NCI-H774 (cell line): ENCODE data around the gene GPR183.

Experiments
- DNase-seq: peaks from one replicate; lab custom pipeline; 2025; lab: John Stamatoyannopoulos, UW

The GPR183 gene

GRCh38 chr13:99307247-99307646, at the start of gene GPR183:
TSS of gene GPR183 (minus strand) at chr13:99307399. CDS start at chr13:99296145, 11,254 bp downstream.
- no peak for DNase-seq

GRCh38 chr13:99356262-99357091, 49.3 kb upstream of the GPR183 start:
- no peak for DNase-seq

- no peak for DNase-seq
These were observed 48.7 kb upstream of the GPR183 start for GRCh38 chr13:99356012-99356261.

- DNase-seq = no peak
These were observed 48.2 kb upstream of the GPR183 start for GRCh38 chr13:99355267-99356011.

GRCh38 chr13:99354371-99354951, 47.3 kb upstream of the GPR183 start:
- DNase-seq = no peak

- DNase-seq = no peak
These were observed 46.6 kb upstream of the GPR183 start for GRCh38 chr13:99353836-99354235.

GRCh38 chr13:99353246-99353600, 46.0 kb upstream of the GPR183 start:
- no peak for DNase-seq

GRCh38 chr13:99352351-99353245, 45.4 kb upstream of the GPR183 start:
- no peak for DNase-seq

GRCh38 chr13:99351772-99352171, 44.6 kb upstream of the GPR183 start:
- DNase-seq = no peak

- DNase-seq = no peak
These were observed 43.0 kb upstream of the GPR183 start for GRCh38 chr13:99350191-99350590.

- no peak for DNase-seq
These were observed 40.8 kb upstream of the GPR183 start for GRCh38 chr13:99347911-99348451.

GRCh38 chr13:99347335-99347878, 40.2 kb upstream of the GPR183 start:
- no peak for DNase-seq

- DNase-seq = no peak
These were observed 39.3 kb upstream of the GPR183 start for GRCh38 chr13:99346335-99347042.

GRCh38 chr13:99345345-99345744, 38.1 kb upstream of the GPR183 start:
- DNase-seq = no peak

GRCh38 chr13:99344610-99345208, 37.5 kb upstream of the GPR183 start:
- no peak for DNase-seq

- no peak for DNase-seq
These were observed 35.6 kb upstream of the GPR183 start for GRCh38 chr13:99342723-99343315.

- no peak for DNase-seq
These were observed 34.9 kb upstream of the GPR183 start for GRCh38 chr13:99341969-99342722.

GRCh38 chr13:99340638-99341037, 33.4 kb upstream of the GPR183 start:
- no peak for DNase-seq

- DNase-seq = no peak
These were observed 32.7 kb upstream of the GPR183 start for GRCh38 chr13:99339736-99340397.
